HG02870 (cell line): ENCODE results near the gene PER2.
"Not testable (repeated sequence)": the region's sequence is repeated elsewhere in the genome, so short reads cannot be mapped to it uniquely, and the experiment has no call there.

Source experiments
- ATAC-seq: cut with Tn5 transposase; IDR thresholded peaks from one replicate; pipeline ENCODE4 v1.9.1; 2021; ENCODE audit warnings: mild to moderate bottlenecking, moderate library complexity; ENCODE audit not compliant: unreplicated experiment

The PER2 gene

DNA sequence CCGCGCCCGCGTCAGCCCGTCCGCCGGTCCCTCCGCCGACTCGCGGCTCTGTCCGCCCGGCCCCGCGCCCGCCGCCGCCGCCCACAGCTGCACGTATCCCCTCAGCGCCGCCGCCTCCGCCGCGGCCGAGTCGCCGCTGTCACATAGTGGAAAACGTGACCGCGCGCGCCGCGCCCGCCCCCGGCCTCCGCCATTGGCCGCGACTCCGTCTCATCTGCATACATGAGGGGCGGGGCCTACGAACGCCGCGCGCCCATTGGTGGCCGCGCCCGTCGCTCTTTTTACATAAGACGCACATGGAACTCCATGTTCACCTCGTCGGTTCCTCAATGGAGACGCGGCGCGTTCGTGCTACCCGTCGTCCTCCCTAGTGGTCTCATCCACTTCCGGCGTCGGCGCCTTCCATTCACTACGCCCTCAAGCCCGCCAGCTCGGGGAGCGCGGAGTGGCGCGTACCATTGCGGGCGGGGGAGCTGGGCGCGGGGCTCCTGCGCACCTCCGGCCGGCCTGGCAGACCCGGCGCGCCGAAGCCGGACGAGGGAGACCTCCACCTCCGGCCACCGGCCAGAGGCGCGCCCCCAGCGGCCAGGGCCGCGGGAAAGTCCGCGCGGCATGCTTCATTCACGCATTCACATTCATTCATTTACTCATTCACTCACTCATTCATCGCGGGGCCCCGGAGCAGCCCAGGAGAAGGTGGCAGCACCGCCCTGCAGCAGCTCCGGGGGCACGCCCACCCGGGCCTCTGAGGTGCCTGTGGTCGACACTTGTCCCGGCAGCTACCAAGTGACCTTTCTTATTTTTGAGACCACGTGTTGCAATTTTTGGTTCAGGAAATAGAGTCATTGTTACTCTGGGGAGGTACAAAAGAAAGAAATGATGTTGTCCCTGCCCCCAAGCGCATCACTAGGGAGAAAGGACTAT is 502 bp upstream of the PER2 start:
- ATAC-seq, result peak; percentile 89

- no peak for ATAC-seq
These were observed 1.2 kb downstream of the PER2 start for GRCh38 chr2:238286987-238287736.

GRCh38 chr2:238286551-238286950 is 1.9 kb downstream of the PER2 start:
- ATAC-seq, result no peak

- no peak for ATAC-seq
These were observed 2.3 kb downstream of the PER2 start for GRCh38 chr2:238286095-238286494.

GRCh38 chr2:238285653-238286082 is 2.7 kb downstream of the PER2 start:
- ATAC-seq, result no peak

GRCh38 chr2:238284802-238285515 is 3.5 kb downstream of the PER2 start:
- no peak for ATAC-seq

DNA sequence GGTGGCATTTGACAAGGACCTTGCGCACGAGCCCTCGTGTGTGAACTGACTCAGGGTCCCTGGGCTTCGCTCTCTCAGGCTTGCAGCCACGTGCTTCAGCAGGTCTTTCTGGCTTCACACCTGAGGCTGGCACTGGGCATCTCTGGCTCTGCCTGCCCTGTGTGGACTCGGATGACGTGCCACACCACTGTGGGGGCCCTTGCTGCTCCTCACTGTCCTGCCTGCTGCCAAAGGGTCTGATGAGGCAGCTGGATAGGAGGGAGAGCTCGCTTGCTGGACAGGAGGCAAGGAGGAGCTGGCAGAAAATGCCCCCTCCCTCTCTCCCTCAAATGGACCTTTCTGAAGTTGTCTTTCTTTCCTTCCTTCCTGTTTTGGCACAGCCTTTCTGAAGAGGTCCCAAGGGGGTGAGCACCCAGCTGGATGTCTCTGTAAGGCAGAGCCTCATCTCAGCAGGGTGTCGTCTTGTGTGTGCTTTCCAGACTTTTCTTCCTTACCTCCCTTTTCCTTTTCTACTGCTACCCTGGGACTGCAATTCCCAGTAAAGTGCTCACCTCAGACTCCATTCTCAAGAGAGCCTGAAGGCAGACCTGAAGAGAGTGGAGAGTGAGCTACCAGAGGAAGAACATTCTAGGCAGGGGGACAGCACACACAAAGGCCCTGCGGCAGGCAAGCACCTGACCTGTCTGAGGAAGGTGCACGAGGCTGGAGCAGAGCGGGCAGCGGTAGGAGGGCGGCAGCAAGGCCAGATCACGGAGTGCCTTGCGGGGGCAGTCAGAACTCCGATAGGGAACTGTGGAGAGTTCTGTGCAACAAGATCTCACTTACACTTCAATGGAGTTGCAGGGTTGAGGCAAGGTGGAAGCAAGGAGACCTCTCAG is 5.3 kb downstream of the PER2 start:
- no peak for ATAC-seq

DNA sequence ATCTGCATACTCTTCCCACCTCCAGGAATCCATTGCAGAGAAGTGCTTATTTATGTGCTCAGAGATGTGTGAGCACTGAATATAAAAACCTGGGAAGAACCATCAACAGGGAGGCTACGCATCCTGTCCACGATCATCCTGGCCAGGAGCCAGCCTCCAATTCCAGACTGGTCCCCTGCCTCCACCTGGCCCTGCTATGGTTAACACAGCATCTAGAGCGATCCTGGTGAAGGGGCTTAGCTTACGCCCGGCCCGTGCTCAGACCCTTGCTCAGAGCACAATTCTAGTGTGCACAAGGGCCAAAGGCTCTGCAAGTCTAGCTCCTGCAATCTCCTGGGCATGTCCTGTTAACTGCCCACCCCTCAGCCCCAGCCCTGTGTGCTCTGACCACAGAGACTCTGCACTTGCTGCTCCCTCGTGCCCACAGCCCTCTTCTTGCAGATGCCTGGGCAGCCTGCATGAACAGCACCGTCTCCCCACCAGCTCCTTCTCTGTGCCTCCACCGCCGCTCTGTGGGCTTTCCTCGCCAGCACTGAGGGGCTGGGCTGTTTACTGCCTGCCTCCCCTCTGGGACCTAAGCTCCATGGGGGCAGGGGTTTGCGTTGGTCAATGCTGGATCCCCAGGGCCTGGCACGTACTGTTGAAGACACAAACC is 6.5 kb downstream of the PER2 start:
- no peak for ATAC-seq

DNA sequence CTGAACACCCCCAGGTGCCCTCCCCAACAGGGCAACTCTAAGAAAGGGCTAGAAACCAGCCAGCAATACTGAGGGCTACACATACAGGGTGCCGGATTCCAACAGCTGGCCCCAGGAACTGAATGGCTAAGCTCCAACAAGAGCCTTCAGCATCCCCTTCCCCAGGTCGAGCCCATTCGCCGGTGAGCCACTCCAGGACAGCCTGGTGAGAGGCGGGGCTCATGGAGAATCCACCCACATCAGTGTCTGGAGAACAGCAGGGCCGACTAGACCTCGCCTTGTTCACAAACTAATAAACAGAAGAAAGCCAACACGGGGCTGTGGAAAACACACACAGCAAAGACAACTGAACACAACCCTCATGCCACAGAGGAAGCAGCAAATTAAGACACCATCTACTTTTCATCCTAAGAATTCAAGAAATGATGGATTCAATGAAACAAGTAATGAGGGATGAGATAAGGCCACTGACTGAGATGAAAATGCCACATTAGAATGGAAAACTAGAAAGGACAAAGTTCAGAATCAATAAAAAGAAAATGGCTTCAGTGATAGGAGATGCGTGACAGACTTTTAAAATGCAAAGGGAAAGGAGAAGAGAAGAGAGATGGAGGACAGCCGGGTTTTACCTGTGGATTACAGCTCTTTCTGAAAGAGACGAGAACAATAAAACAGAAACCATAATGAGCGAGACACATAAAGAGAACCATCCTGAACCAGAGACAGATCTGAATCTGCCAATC is 8.2 kb downstream of the PER2 start:
- ATAC-seq, result no peak

GRCh38 chr2:238279324-238279682 is 9.1 kb downstream of the PER2 start:
- no peak for ATAC-seq

DNA sequence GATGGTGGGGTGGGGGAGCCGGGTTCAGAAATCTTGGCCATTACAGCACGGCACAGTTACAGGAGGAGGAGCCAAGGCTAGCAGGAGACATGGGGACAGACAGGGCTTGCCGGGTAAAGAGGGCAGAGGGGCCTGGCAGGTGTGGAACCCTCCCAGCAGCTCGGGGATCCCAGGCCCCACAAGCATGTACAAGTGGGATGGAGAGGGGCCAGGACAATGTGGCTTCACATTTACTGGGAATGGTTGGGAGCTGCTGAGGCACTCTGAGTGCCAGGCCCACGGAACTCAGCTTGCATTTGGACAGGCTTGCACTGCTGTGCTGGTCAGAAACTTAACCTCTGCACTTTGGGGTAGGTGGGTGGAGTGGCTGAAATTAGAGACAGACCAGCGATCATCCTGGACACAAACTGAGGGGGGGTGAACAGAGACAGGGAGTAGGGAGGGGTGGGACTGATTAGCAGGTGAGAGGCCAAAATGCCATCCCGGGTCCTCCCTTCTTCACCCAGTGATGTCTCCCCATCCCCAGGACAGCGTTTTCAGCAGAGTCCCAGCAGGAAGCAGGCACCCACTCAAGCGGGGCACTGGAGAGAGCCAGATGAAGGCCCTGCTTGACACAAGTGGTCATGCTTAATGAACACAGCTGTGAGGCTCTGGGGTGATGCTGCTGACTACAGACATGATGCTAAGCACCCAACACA is 9.6 kb downstream of the PER2 start:
- no peak for ATAC-seq

GRCh38 chr2:238277695-238278094 is 10.7 kb downstream of the PER2 start:
- ATAC-seq, result no peak

DNA sequence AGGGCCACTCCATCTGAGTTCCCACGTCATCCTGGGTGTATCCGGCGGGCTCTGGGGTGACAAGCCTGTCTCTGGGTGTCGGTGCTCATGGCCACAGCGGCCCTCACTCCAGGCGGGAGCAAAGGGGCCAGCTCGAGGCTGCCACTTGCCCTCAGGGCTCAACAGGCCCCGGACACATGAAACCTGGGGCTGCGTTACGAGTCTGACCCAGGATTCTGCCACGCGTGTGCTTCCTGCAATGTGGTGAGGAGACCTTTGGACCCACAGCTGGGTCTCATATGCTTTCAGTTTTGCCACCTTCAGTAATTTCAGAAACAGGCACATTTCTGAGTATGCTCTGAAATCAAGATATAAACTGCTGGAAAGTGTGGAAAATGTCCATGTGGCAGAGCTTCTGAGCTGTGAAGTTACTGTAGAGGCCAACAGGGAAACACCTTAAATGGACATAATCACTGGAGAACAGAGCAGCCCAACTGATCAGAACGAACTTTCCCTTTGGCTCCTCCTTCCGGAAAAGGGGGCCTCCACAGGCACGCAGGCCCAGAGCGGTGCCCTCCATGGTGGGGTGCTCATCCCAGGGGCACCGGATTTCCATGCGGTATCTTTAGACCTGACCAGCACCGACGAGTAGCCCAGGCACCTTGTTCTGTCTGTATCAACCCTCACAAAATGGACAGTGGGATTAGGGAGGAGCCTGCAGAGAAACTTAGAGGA is 14.1 kb downstream of the PER2 start:
- ATAC-seq, result no peak

GRCh38 chr2:238273433-238273832 is 15.0 kb downstream of the PER2 start:
- ATAC-seq, result not testable (repeated sequence)

- no peak for ATAC-seq
These were observed 16.3 kb downstream of the PER2 start for GRCh38 chr2:238272156-238272555.

- ATAC-seq, result not testable (repeated sequence)
These were observed 16.7 kb downstream of the PER2 start for GRCh38 chr2:238271686-238272085.

- ATAC-seq, result no peak
These were observed 17.3 kb downstream of the PER2 start for GRCh38 chr2:238271061-238271554.

GRCh38 chr2:238270606-238271005 is 17.8 kb downstream of the PER2 start:
- ATAC-seq, result no peak
